MG63 (cell line): ENCODE results near the gene GRIP2. TPM values are rescaled to one million over a fixed set of nuclear protein-coding genes. Genes with fewer than 3 reads are reported as not detected.

Source experiments
- DNase-seq: peaks from one replicate; pipeline ENCODE4 v3.0.0-alpha.2; 2020
- H3K27me3 ChIP-seq: fragments of 250-450 bp; sonication (Bioruptor Pico); 2 replicates; pipeline ENCODE4 v1.5.1; 2020; ENCODE audit warnings: mild to moderate bottlenecking, moderate library complexity
- H3K36me3 ChIP-seq: fragments of 250-450 bp; sonication (Bioruptor Pico); 2 replicates; pipeline ENCODE4 v1.5.1; 2020; ENCODE audit warnings: mild to moderate bottlenecking, moderate library complexity
- H3K4me3 ChIP-seq: fragments of 250-450 bp; sonication (Bioruptor Pico); 2 replicates; pipeline ENCODE4 v1.5.1; 2020; ENCODE audit warnings: mild to moderate bottlenecking, moderate library complexity
- H3K9me3 ChIP-seq: fragments of 250-450 bp; sonication (Bioruptor Pico); 2 replicates; pipeline ENCODE4 v1.5.1; 2020; ENCODE audit warnings: mild to moderate bottlenecking, moderate library complexity
- total RNA-seq: library from RNA; depleted of rRNA; stranded (reverse); fragments of >200 nt; shearing (Covaris generic); gene quantifications from 2 replicates; pipeline ENCODE4 v1.2.3, GENCODE V29; 2014; ENCODE audit warnings: low replicate concordance

GRIP2 gene
- total RNA-seq, 1 experiment from 2014 or later = not detected

DNA sequence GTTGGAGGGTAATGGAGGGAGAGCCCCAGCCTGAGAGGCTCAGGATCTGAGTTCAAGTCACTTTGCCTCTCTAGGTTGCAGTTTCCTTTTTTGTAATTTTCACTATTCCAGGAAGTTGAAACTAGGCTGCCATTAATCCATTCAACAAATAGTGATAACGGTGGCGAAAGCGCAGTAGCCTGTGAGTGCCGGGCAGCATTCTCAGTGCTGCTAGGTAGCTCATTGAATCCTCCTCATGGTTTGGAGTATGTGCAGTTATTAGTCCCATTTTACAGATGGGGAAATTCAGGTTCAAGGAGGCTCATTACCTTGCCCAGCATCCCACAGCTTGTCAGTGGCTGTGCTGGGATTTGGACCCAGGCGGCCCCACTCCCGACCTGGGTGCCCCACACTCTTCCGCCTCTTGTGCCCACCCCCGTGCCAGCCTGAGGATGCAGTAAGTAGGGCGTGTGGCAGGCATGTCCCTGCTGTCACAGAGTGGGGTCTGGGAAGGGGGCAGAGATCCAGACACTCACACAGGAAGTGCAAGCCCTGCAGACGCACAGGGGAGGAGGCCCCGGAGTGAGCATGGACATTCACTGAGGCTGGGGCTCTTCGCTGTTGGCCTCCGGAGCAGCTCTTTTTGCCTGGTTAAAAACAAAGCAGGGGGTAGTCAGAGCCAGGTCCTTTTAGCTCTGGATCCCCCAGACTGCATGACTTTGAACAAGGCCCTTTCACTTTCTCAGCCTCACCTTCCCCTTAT, 79.0 kb downstream of the GRIP2 start:
- Histone ChIP-seq H3K36me3 (no peaks in the 10 kb centered on the region), H3K4me3 (no peak overlapping the region), H3K9me3 (no peaks in the 10 kb centered on the region), H3K27me3 (no peaks in the 10 kb centered on the region)
- no peak for DNase-seq

DNA sequence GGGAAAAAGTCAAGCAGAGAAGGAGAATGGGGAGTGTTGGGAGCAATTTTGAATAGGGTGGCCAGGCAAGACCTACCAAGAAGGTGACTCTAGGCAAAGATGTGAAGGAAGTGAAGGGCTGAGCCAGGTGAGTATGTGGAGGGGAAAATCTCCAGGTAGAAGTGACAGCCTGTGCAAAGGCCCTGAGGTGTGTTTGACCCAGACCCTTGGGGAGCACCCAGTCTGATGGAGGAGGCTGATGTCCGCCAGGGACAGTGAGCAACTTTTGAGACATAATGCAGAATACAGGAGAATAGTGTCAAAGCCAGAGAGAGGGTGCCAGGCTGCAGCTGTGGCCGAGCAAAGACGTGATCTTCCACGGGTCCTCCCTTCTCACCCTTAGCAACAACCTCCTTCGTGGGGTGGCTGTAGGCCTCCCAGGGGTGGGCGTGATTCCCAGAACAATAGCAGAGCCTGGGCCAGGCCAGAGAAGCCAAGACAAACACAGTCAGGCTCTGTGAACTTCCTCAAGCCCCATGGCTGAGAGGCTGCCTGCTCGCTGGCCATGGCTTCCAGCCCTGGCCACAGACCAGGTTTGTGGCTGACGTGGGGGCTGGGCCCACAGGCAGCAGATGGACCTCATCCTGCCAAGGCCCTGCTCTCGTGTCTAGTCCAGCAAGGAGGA, 79.7 kb downstream of the GRIP2 start:
- Histone ChIP-seq H3K4me3 (no peak overlapping the region), H3K27me3 (no peaks in the 10 kb centered on the region), H3K36me3 (no peaks in the 10 kb centered on the region), H3K9me3 (no peaks in the 10 kb centered on the region)
- peak; percentile 92 for DNase-seq

DNA sequence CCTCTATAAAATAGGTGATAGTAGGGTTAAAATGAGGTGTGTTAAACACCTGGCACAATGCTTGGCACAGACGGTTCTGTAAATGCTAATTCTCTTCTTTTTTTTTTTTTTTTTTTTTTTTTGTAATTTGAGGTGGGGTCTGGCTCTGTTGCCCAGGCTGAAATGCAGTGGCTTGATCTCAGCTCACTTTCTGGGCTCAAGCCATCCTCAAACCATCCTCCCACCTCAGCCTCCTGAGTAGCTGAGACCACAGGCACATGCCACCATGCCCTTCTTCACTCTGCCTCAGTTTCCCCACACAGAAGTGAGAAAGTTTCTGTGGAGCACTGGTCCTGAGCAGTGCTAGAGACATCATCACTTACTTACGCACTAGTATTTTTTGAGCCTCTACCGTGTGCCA, 80.4 kb downstream of the GRIP2 start:
- DNase-seq = no peak
- H3K9me3 ChIP-seq = no peaks in the 10 kb centered on the region
- H3K4me3 ChIP-seq = no peak overlapping the region
- H3K27me3 ChIP-seq = no peaks in the 10 kb centered on the region
- no peaks in the 10 kb centered on the region for H3K36me3 ChIP-seq

GRCh38 chr3:14459384-14459783, 80.8 kb downstream of the GRIP2 start:
- no peak overlapping the region for H3K4me3 ChIP-seq
- no peaks in the 10 kb centered on the region for H3K27me3 ChIP-seq
- H3K36me3 ChIP-seq = no peaks in the 10 kb centered on the region
- DNase-seq = no peak
- no peaks in the 10 kb centered on the region for H3K9me3 ChIP-seq

GRCh38 chr3:14458434-14459275, 81.5 kb downstream of the GRIP2 start:
- H3K4me3 ChIP-seq = no peak overlapping the region
- no peaks in the 10 kb centered on the region for H3K9me3 ChIP-seq
- no peaks in the 10 kb centered on the region for H3K27me3 ChIP-seq
- no peaks in the 10 kb centered on the region for H3K36me3 ChIP-seq
- DNase-seq = no peak

DNA sequence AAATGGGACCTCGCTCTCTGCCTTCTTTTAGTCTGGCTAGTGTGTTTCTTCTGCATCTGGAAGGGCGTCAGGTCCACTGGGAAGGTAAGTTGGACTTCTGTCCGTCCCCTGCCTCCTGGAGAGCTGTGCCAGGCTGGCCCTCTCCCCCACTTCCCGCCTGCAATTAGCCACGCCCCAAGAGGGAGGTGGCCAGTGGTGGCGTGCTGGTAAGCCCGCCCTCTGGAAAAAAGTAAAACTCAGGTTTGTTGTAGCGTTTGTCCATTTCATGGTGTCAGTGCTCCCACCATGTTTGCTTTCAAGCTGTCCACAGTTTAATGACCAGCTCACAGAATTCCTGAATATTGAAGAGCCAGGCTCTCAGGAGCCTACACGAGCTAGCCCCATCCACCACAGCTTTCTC, 82.1 kb downstream of the GRIP2 start:
- no peak for DNase-seq
- no peaks in the 10 kb centered on the region for H3K27me3 ChIP-seq
- H3K9me3 ChIP-seq = no peaks in the 10 kb centered on the region
- H3K36me3 ChIP-seq = no peaks in the 10 kb centered on the region
- no peak overlapping the region for H3K4me3 ChIP-seq

- no peaks in the 10 kb centered on the region for H3K9me3 ChIP-seq
- H3K27me3 ChIP-seq = no peaks in the 10 kb centered on the region
- DNase-seq = no peak
- H3K4me3 ChIP-seq = no peak overlapping the region
- H3K36me3 ChIP-seq = no peaks in the 10 kb centered on the region
Measured at GRCh38 chr3:14457481-14457880, 82.7 kb downstream of the GRIP2 start.

- H3K4me3 ChIP-seq = no peak overlapping the region
- no peak for DNase-seq
- no peaks in the 10 kb centered on the region for H3K36me3 ChIP-seq
- no peaks in the 10 kb centered on the region for H3K9me3 ChIP-seq
- no peaks in the 10 kb centered on the region for H3K27me3 ChIP-seq
Measured at GRCh38 chr3:14456794-14457193, 83.3 kb downstream of the GRIP2 start.

GRCh38 chr3:14455571-14456317, 84.4 kb downstream of the GRIP2 start:
- H3K36me3 ChIP-seq = no peaks in the 10 kb centered on the region
- no peak overlapping the region for H3K4me3 ChIP-seq
- DNase-seq = peak; percentile 38
- H3K9me3 ChIP-seq = no peaks in the 10 kb centered on the region
- no peaks in the 10 kb centered on the region for H3K27me3 ChIP-seq

DNA sequence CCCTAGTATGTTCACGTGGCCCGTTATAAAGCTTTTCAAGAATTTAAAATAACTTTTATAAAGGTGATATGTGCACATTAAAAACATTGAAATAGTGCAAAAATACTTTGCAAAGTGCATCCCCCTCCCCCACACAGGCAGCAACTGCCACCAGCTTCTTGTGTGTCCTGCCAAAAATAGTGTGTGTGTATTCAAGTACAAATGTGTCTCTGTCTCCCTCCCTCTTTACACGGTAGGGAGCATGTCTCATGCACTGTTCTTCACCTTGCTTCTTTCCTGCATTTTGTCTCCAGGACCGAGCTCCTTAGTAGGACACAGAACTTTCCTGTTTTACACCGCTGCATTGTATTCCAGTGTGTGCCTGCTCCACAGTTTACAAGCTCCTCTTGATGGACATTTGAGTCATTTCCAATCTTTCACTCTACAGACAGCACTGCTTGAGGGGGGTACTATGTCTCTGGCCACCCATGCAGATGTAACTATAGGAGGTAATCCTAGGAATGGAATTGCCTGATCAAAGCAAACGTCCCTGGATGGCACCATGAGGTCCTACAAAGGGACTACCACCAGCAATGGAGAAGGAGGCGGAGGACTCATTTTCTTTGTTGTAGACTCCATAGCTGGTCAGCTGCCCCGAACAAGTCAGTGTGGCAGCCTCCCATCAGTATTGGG, 85.4 kb downstream of the GRIP2 start:
- Histone ChIP-seq H3K36me3 (no peaks in the 10 kb centered on the region), H3K4me3 (no peak overlapping the region)

DNA sequence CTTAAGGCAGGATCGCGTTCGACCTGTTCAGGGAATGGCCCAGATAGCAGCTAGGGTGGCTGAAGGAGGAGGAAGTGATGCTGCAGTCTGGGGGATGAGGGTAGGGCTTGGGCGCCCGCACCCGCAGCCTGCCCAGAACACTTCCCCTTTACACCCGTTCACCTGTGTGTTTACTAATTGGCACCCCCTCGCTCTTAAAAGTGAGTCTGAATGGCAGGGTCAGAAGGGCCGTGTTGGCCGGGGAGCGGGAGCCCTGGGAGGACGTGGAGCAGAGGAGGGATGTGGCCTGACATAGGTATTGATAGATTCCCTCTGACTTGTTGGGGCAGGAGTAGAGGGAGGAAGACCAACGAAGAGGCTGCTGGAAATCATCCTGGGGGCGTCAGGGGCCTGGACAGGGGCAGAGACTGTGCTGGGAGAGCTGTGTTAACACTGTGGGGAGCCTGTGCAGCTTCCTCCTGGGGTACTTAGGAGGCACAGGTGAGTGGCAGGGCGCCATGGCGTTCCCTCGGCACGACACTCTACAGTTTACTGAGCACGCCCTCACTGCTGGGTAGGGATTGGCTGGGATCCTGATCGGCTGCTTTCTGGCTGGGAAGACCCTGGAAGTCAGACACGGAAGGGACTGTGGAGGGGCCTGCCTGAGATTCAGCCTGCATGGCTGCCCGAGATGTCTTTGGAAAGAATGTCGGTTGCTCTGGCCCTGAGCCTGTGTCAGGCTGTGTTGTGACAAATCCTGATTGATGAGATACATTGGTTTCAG, 86.1 kb downstream of the GRIP2 start:
- no peak overlapping the region for H3K4me3 ChIP-seq
- no peaks in the 10 kb centered on the region for H3K27me3 ChIP-seq
- no peaks in the 10 kb centered on the region for H3K36me3 ChIP-seq
- H3K9me3 ChIP-seq = no peaks in the 10 kb centered on the region
- no peak for DNase-seq

More for the DNA sequence above, 85.4 kb downstream of the GRIP2 start:
- H3K27me3 ChIP-seq = no peaks in the 10 kb centered on the region
- H3K9me3 ChIP-seq = no peaks in the 10 kb centered on the region
- no peak for DNase-seq

GRCh38 chr3:14452740-14453710, 87.1 kb downstream of the GRIP2 start:
- Histone ChIP-seq H3K4me3 (no peak overlapping the region), H3K9me3 (no peaks in the 10 kb centered on the region), H3K27me3 (no peaks in the 10 kb centered on the region), H3K36me3 (no peaks in the 10 kb centered on the region)
- DNase-seq = peak; percentile 96

DNA sequence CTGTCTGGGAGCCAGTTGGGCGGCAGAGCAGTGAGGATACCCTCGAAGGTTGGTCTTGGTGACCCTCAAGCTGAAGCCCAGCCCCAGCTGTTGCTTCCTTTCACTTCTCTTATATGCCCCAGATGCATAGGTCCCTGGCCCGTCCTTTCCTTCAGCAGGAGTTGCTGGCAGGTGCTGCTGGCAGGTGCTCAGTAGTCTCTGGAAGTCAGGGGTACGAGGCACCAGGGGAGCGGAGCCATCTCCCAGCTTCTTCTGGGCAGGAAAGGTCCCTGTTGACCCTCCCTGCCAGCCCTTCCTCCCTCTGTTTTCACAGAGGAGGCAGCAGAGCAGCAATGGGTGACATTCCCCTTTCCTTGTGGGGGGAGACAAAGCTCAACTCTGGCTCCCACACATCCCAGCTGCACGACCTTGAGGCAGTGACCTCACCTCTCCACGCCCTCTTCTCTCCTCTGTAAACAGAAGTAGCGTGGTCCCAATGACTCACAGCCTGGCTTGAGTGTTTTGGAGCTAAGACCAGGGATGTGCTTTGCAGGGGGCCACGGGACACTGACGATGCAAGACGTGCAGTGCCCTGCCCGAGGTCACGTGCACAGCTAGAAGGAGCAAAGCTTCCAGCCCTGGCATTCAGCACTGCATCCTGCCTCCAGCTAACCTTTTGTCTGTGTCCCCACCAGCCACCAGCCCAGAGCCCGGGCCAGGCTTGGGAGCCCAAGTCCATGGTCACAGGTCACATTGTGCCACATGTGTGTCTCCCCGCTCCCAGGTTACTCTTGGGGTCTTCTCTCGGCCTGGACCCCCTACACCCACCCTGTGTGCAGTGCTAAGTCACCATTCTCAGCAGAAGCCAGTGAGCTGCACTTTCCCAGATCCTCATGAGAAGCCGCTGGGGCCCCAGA, 88.0 kb downstream of the GRIP2 start:
- no peaks in the 10 kb centered on the region for H3K27me3 ChIP-seq
- H3K36me3 ChIP-seq = no peaks in the 10 kb centered on the region
- DNase-seq = peak; percentile 89
- no peak overlapping the region for H3K4me3 ChIP-seq
- no peaks in the 10 kb centered on the region for H3K9me3 ChIP-seq
